MM.1S (cell line): ENCODE data around the gene CPEB3.

Source experiments
- DNase-seq: peaks from one replicate; pipeline ENCODE4 v3.0.0-alpha.2; 2015
- H2AFZ ChIP-seq: fragments of 300-600 bp; sonication (generic); 2 replicates; pipeline ENCODE4 v1.6.0; 2016; ENCODE audit warnings: antibody characterized with exemption, low read length
- H3F3A ChIP-seq: fragments of 300-600 bp; sonication (generic); 2 replicates; pipeline ENCODE4 v1.6.1; 2016; ENCODE audit warnings: mild to moderate bottlenecking, antibody characterized with exemption, low read length, moderate library complexity, mixed read lengths; ENCODE audit not compliant: insufficient read depth
- H3K27ac ChIP-seq: fragments of 300-600 bp; sonication (generic); 2 replicates; pipeline ENCODE4 v1.5.1; 2016; ENCODE audit warnings: mild to moderate bottlenecking, low read length
- H3K27me3 ChIP-seq: fragments of 300-600 bp; sonication (generic); replicated peaks from 2 replicates; pipeline ENCODE4 v1.6.0; 2016; ENCODE audit warnings: low read length; ENCODE audit not compliant: insufficient read depth
- H3K36me3 ChIP-seq: fragments of 300-600 bp; sonication (generic); replicated peaks from 2 replicates; pipeline ENCODE4 v1.6.1; 2016; ENCODE audit warnings: mild to moderate bottlenecking, low read length, mixed read lengths; ENCODE audit not compliant: insufficient read depth
- H3K4me1 ChIP-seq: fragments of 300-600 bp; sonication (generic); 2 replicates; pipeline ENCODE4 v1.6.1; 2016; ENCODE audit warnings: low read length, mixed read lengths
- H3K4me2 ChIP-seq: fragments of 300-600 bp; sonication (generic); 2 replicates; pipeline ENCODE4 v1.6.0; 2016; ENCODE audit warnings: low read depth, low read length
- H3K4me3 ChIP-seq: fragments of 300-600 bp; sonication (generic); 2 replicates; pipeline ENCODE4 v1.5.1; 2016; ENCODE audit warnings: low read length, mixed read lengths
- H3K79me2 ChIP-seq: fragments of 300-600 bp; sonication (generic); 2 replicates; pipeline ENCODE4 v1.6.1; 2016; ENCODE audit warnings: mixed run types, low read length, mixed read lengths
- H3K9ac ChIP-seq: fragments of 300-600 bp; sonication (generic); 2 replicates; pipeline ENCODE4 v1.6.1; 2016; ENCODE audit warnings: low read length, mixed read lengths
- H3K9me2 ChIP-seq: fragments of 300-600 bp; sonication (generic); replicated peaks from 2 replicates; pipeline ENCODE4 v1.6.1; 2016; ENCODE audit warnings: mild to moderate bottlenecking, low read length, mixed read lengths; ENCODE audit not compliant: insufficient read depth
- H3K9me3 ChIP-seq: fragments of 300-600 bp; sonication (generic); replicated peaks from 2 replicates; pipeline ENCODE4 v1.6.1; 2016; ENCODE audit warnings: mild to moderate bottlenecking, low read length, mixed read lengths; ENCODE audit not compliant: insufficient read depth
- H4K20me1 ChIP-seq: fragments of 300-600 bp; sonication (generic); 2 replicates; pipeline ENCODE4 v1.6.1; 2016; ENCODE audit warnings: mild to moderate bottlenecking, low read length, moderate library complexity, mixed read lengths; ENCODE audit not compliant: insufficient read depth
- EZH2 ChIP-seq: fragments of 300-600 bp; sonication (generic); optimal IDR thresholded peaks from 2 replicates; pipeline ENCODE3; 2017; ENCODE audit warnings: low read depth, mild to moderate bottlenecking, antibody characterized with exemption, low read length, mixed read lengths
- EZH2phosphoT487 ChIP-seq: fragments of 300-600 bp; sonication (generic); IDR thresholded peaks from 2 replicates; pipeline ENCODE4 v1.6.1; 2018; ENCODE audit warnings: antibody characterized with exemption, low read length
- TF ChIP-seq, protein P1 (sequence below): fragments of 300-600 bp; sonication (generic); IDR thresholded peaks from 2 replicates; pipeline ENCODE4 v1.5.1; 2016; ENCODE audit warnings: antibody characterized with exemption, low read length, mixed read lengths

CPEB3 gene

GRCh38 chr10:92001995-92002394, 288.9 kb downstream of the CPEB3 start:
- no peaks in the 10 kb centered on the region for H3K4me1 ChIP-seq
- no peak overlapping the region for H2AFZ ChIP-seq
- H3K9me2 ChIP-seq, result no peaks in the 10 kb centered on the region
- H3K9me3 ChIP-seq, result no peaks in the 10 kb centered on the region
- H3K9ac ChIP-seq, result no peak overlapping the region
- peaks cover 4% of the 10 kb centered on the region; the same call in 1 of the 2 replicates for H3K36me3 ChIP-seq
- H4K20me1 ChIP-seq, result no peaks in the 10 kb centered on the region
- TF ChIP-seq EZH2 (no peak), EZH2phosphoT487 (no peak)
- TF ChIP-seq, protein P1, sequence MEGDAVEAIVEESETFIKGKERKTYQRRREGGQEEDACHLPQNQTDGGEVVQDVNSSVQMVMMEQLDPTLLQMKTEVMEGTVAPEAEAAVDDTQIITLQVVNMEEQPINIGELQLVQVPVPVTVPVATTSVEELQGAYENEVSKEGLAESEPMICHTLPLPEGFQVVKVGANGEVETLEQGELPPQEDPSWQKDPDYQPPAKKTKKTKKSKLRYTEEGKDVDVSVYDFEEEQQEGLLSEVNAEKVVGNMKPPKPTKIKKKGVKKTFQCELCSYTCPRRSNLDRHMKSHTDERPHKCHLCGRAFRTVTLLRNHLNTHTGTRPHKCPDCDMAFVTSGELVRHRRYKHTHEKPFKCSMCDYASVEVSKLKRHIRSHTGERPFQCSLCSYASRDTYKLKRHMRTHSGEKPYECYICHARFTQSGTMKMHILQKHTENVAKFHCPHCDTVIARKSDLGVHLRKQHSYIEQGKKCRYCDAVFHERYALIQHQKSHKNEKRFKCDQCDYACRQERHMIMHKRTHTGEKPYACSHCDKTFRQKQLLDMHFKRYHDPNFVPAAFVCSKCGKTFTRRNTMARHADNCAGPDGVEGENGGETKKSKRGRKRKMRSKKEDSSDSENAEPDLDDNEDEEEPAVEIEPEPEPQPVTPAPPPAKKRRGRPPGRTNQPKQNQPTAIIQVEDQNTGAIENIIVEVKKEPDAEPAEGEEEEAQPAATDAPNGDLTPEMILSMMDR, result no peak
- H3K4me2 ChIP-seq, result no peak overlapping the region
- H3K27me3 ChIP-seq, result no peaks in the 10 kb centered on the region
- no peak overlapping the region for H3K27ac ChIP-seq
- H3K79me2 ChIP-seq, result no peaks in the 10 kb centered on the region
- DNase-seq, result no peak
- no peak overlapping the region for H3K4me3 ChIP-seq
- H3F3A ChIP-seq, result no peaks in the 10 kb centered on the region

DNA sequence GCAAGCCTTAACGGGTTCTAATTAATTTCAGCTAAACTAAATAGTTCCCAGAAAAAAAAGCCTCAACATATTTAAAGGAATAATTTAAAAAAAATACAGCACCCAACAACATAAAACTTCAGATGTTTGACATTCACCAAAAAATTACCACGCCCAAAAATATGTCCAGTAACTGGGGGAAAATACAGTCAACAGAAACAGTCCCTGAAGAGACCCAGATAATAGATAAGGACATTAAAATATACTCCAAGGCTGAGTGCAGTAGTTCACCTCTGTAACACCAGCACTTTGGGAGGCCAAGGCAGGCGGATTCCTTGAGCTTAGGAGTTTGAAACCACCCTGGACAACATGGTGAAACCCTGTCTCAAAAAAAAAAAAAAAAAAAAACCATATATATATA, 289.3 kb downstream of the CPEB3 start:
- Histone ChIP-seq H3F3A (no peaks in the 10 kb centered on the region), H3K9me2 (no peaks in the 10 kb centered on the region), H2AFZ (no peak overlapping the region), H3K36me3 (peaks cover 4% of the 10 kb centered on the region; the same call in 1 of the 2 replicates), H3K4me3 (no peak overlapping the region), H3K9ac (no peak overlapping the region), H3K79me2 (no peaks in the 10 kb centered on the region), H4K20me1 (no peaks in the 10 kb centered on the region), H3K27me3 (no peaks in the 10 kb centered on the region), H3K9me3 (no peaks in the 10 kb centered on the region), H3K4me2 (no peak overlapping the region), H3K27ac (no peak overlapping the region), H3K4me1 (no peaks in the 10 kb centered on the region)
- TF ChIP-seq, protein P1, result no peak
- TF ChIP-seq EZH2, result no peak
- TF ChIP-seq EZH2phosphoT487, result no peak
- DNase-seq, result no peak
